Measurements from ENCODE around the gene URB2.

Gene URB2

DNA sequence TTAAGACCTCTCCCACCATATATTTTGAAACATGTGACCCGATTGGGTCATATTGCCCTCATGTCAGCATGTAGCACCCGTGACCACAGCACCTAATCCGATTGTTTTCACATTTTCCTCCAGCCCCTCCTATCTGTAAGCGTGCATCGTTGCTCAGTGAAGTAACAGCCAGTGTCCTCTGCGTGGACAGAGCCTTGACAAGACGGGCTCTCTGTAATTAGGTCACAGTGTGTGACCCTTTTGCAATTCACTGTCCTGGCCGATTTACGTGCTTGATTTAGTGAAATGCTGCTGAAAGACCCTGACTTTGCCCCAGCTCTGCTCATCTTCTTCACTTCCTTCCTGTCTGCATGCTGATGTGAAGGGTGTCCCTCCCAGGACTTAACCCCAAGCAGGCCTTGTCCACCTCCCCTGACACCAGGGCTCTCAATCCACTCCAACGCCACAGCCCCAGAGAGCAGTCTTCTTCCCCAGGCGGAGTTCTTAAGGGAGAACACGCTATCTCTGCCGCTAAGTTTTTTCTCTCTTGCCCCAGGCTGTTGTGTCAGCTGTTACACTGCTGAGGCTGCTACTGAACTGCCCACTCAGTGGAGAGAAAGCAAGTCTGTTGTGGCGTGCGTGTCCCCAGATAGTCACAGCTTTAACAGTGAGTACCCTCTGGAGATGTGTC is 19.4 kb downstream of the URB2 start:
- DNase-seq (ENCODE audit: low spot score): no peak

DNA sequence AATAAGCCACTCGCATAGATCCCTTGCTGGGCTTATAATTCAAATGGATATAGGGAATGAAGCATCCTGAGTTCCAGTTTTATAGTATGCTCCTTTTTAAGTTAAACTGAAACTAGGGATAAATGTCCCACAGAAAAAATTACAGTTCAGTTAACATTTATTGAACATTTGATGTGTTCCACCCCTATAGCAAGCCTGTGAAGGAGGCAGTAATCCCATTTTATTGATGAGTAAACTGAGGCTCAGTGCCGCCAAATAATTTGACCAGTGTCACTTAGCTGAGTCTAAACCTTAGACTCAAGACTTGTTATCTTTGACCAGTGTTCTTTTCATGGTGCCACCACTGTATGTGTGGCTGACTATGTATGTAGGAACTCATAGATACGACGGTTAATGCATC is 22.4 kb downstream of the URB2 start:
- no peak for DNase-seq (ENCODE audit: low spot score)

DNA sequence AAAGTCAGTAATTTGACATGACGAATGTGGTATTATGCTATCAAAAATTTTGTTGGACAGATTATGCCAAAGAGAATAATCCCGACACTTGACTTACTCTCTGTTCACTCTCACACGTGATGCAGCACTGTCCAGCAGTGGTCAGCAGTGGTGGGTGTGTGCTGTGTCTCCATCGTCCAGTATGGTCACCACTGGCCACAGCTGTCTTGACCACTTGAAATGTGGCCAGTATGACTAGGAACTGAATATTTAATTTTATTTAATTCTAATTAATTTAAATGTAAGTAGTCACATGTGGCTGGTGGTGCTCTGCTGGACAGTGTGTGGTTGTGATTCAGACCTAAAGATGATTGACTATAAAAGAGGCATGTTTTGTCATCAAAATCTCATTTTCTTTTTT is 24.0 kb downstream of the URB2 start:
- DNase-seq (ENCODE audit: low spot score): no peak

DNA sequence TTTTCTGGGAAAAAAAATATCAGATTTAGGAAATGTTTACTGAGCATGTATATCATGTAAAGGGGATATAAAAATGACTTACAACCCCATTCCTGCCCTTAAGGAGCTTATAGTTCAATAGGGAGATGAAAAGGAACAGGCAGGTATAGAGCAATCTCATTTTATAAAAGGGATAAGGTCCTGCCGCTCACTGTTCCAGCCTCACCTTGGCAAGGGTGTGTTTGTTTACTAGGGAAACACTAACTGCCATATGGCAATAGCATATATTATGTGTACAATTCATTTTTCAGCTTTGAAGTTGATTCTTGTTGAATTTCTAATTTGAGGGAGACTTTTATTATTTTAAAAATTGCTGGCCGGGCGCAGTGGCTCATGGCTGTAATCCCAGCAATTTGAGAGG is 25.5 kb downstream of the URB2 start:
- DNase-seq (ENCODE audit: low spot score): no peak

DNA sequence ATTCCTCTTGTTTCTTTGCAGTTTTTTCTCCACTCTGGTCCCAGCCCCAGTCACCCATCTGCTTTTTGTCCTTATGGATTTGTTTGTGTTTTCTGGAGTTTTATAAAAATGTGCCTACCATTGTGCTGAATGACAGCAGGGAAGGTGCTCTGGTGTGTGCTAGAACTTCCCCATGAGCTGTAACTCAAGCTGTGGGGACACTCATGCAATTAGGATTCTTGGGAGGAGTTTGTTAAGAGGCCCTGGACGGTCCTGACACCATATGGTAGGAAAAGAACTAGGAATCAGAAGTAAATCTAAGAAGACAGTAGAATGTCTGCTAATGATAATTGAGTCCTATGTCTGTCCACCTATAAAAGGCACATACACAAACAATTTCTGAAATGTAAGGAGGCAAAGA is 27.4 kb downstream of the URB2 start:
- no peak for DNase-seq (ENCODE audit: low spot score)

DNA sequence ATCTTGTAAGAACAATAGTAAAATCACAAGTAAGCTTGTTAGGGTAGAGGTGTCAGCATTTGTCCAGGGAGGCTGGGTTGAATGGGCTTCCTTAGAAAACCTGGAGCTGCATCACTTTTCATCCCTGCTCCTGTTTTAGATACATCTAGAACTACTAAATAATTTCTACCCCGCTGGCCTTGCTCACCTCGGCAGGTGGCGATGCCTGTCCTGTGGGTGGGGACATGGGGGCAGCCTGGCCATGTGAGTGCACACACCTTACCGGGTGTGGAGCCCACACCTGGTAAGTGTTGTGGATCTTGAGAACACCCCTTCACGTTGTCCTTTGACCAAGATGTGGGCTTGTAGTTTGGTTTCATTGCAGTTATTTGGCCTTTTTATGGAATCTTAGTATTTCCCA is 29.7 kb downstream of the URB2 start:
- DNase-seq (ENCODE audit: low spot score): no peak

DNA sequence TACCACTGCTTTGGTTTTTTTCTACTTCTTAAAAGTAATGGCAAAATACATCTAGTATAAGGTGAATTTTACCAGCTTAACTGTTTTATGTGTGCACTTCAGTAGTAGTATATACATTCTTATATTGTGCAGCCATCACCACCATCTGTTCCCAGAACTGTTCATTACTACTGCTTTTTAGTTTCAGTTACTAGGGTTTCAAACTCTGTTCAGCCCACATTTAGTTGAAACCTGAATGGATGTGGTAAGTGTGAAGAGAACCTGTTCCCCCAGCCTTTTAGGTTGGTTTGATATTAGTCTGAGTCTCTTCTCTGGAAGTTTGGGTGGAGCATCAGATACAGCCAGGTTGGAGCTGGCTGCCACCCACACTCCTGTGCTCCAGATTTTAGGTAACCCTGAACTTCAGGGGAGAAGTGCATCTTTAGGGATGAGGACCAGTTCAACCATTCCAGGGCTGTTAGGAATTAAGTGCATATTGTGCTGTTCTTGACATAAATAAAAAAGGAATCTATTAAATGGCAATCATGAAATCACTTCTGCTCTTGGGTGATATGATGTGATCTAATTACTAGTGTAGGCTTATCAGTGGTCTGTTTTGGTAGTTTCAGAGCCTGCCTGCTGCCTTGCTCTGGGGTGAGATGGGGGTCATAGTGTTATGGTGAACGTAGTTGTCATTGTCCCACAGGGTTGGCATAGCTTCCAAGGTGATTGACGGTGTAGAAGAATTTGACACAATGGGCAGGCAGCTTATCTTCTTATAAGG is 32.1 kb downstream of the URB2 start:
- no peak for DNase-seq (ENCODE audit: low spot score)

DNA sequence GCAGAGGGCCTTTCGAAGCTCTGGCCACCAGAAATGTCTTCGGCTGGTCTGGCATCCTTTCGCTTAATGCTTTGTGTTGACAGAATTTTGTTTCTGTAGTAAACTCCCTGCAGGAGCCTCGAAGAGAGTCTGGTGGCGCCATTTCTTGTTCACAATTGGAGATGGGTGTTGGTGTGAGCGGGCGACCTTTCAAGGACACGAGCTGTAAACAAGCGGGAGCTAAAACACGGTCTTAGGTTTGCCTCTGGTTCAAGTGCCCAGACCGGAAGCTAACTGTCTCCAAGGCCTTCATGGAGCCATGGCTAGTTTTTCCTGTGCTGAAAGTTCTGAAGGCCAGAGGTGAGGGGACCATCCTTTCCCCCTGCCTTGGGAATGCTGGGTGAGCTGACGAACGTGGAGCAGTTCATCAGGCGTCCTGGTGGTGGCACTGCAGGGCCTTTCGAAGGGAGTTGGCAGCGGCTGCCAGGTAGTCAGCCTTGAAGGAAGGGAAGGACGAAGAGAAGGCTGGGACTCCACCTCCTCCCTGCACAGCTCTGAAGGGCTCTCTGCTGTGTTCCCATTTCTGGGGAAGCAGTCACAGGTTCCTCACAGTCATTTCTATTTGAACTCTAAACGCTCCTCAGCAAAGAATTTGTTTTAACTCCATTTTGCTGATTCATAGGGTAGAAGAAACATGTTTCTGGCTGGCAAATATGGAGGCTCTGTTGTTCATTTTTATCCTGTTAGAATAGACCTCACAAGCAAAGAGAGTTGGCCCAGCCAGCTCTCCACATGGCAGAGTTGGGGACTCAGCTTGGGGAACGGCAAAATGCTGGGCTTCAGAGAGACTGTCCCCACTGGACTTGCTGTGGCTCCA is 35.2 kb downstream of the URB2 start:
- DNase-seq (ENCODE audit: low spot score): peak; percentile 79

DNA sequence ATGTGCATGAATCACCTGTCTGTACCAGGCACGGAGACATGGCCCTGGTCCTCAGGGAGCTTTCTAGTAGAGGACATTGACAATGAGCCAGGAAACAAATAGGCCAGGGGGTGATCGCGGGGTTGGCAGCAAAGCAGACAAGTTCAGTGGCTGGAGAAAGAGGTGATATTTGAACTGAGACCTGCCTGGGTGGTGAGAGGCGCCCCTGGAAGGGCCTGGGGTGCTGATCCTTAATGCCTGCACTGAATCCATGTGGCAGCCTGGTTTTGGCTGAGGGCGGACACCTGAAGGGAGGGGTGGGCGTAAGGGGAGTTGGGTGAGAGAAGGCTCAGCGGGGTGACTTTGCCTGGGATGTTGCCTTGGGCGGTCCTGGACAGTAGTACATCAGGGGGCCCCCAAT is 35.9 kb downstream of the URB2 start:
- DNase-seq (ENCODE audit: low spot score): no peak

DNA sequence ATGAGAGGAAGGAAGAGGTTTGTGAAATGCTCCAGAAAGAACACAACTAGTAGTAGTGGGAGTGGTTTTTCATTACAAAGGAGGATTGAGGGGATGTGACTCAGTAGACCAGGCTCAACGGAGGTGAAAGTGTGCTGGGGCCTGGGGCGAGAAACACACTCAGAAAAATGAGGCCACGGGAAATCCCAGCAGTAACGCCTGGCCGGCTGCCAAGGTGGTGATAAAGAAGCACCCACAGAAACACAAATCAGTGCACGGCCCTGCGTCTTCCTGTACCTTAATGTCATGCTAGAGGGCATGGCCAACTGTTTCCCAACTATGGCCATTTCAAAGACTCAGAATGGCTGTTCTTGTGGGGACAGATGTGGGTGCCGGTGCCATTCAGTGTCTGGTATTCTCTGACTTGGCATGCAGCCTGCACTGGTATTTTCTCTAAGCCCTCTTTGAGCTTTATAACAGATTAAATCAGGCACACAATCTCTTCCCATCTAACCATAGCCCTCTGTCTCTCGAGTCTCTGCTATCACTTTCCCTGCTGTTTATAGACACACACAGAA is 38.2 kb downstream of the URB2 start:
- no peak for DNase-seq (ENCODE audit: low spot score)

DNA sequence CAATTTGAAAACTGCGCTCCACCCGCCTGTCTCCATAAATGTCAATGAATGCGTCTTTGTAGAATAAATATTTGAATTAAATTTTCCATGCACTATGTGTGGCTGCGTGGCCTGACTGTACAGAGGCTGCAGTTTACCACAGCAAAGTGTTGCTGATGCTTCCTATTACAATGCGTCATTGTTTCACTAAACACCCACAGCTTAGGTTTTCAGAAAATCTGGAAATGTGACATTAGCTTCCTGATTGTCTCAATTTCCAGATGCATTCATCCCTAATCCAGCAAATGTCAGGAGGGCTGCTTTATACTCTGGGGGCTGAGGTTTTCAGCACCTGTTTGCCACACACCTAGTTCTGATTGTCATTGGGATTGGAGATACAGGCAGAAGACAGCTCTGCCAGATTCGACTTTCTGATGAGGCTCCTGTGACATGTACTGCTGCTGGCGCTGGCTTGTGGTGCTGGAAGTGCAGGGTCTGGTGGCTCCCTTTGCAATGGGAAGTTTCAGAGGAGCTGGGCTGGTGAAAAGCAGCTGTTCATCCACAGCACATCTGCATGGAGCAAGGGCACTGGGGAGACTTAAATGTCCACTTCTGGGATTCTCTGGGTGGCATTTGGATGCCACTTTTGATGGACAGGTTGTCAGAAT is 40.0 kb downstream of the URB2 start:
- no peak for DNase-seq (ENCODE audit: low spot score)

DNA sequence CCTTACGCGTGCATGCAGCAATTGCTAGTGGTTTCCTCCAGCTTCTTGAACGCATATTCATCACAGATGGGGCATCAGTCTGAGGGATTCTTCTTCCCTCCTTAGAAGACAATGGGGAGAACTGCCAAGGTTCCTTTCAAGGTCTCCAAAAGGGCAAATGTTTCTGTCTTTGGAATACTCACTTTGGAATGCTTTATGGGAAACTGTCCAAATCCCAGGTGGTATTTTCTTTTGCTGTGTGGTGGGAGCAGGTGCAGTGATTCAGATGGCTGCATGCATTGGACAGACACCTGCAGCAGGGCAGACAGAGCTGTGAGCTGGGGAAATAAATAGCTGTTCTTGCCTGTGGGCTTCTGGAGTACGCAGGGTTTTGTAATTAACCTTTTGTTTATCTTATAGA is 40.5 kb downstream of the URB2 start:
- no peak for DNase-seq (ENCODE audit: low spot score)

DNA sequence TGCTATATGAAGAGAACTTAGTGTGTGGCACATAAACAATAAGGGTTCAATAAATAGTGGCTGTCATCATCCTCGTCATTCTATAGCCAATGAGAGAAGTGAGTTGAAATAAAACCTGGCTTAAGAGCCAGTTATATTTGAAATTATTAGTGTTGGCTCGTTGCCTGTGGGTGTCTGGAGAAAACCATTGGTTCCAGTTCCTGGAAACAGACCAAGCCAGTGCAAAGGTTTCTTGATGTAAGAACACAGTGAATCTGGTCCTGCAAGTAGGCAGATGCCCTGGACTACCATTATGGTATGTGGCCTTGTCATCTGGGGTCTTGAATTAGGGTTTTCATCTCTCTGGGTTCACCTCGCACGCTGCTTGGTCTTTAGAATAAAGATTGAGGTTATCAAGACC is 43.3 kb downstream of the URB2 start:
- DNase-seq (ENCODE audit: low spot score): no peak

DNA sequence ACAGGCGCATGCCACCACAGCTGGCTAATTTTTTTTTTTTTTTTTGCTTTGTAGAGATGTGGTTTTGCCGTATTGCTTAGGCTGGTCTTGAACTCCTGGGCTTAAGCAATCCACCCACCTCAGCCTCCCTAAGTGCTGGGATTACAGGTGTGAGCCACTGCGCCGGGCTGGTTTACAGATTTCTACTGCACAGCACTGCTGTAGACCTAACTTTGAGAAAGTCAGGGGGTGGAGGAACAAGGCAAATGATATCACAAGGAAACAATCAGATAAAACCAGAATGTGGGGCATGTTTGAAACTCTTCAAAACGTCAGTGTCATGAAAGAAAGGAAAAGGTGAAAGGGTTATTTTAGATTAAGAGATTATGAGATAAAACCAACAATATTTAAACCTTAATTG is 45.3 kb downstream of the URB2 start:
- DNase-seq (ENCODE audit: low spot score): no peak

DNA sequence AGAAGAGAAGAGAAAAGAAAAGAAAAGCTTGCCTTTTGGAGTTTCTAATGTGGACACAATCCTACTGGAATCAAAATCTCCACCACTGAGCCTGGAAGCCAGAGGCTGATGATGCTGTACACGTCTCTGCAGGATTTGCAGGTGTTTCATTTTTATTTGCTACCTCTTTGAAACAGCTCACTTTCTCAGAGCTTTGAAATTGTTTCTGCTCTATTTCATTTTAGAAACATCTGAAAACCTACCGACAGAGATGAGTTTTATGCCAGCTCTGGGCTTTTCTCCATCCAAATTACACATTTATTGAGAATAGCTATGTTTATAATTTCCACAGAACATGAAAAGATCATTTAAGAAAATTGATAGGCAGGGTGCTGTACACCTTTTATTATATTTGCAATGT is 46.2 kb downstream of the URB2 start:
- DNase-seq (ENCODE audit: low spot score): no peak

DNA sequence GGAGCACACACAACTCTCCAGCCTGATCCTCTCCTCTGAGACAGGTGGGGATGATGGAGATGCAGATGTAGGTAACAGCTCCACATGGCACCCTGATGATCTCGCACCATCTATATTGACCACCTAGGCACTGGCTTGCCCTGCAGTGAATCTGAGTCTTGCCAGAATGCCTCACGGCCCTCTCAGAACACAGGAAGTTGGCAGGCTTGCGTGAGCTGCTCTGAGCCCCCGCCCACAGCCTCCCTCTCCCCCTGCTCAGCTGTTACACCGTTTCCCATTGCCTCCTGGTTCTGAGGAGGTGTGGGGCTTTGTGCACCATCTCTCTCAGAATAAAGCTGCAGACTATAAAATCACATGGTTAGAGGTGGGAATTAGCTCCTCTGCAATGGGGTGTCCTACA is 48.0 kb downstream of the URB2 start:
- DNase-seq (ENCODE audit: low spot score): no peak

DNA sequence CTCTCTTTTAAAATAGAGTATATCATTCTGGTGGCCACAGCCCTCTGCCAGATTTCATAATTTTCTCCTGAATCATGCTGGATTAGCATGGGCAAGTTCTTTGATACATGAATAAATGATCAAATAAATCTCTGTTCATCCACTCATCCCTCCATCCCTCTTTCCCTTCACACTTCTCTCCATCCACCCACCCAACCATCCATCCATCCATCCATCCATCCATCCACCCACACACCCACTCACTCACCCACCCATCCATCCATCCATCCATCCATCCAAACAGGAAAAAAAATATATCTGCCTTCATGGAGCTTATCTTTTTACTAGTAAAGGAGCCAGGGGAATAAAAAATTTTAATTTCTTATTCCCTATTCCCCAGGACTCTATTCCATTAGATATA is 49.3 kb downstream of the URB2 start:
- no peak for DNase-seq (ENCODE audit: low spot score)

DNA sequence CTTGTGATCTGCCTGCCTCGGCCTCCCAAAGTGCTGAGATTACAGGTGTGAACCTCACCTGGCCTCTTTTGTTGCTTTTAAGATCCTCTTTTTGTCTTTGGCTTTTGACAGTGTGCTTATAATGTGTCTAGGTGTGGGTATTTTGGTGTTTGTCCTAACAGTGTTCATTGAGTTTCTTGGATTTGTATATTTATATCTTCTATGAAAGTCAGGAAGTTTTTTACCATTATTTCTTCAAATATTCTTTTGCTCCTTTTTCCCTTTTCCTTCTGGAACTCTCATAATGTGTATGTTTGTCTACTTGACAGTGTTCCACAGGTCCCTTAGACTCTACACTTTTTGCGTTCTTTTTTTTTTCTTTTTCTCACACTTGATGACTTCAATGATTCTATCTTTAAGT is 59.1 kb downstream of the URB2 start:
- DNase-seq (ENCODE audit: low spot score): no peak

DNA sequence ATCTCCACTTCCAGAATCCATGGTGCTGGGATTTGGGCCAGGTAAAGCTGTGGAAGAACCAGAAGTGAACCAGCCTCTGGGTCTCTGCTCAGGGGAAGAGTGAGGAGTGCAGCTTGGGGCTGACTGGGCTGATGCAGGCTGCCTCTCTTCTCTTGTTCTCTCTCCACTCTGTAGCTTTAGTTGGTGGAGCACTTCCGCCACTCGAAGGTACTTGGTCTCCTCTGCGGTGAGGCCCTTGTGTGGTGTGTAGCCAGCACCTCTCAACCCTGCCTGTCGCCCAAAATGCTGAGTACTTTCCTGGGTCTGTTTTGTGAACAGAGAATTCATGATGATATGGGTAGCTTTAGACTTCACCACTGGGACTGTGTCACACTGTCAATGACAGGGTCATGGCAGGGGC is 63.2 kb downstream of the URB2 start:
- no peak for DNase-seq (ENCODE audit: low spot score)

DNA sequence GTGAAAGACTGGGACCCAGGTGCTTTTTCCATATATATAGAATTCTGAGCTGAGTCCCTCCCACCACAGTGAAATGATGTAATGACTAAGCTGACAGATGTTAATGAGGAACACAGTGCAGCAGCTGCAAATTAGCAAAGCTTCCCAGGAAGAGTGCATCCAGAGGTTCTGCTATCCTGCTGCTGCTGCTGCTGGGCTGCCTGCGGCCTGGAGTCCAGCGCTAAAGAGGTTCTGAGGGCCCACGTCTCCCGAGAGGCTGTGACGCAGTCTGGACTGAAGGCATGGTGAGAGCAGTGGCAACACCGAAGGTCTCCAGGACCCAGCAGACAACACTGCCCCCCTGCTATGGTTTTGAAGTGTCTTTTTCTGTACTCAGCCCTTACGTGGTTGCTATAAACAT is 63.9 kb downstream of the URB2 start:
- DNase-seq (ENCODE audit: low spot score): no peak

DNA sequence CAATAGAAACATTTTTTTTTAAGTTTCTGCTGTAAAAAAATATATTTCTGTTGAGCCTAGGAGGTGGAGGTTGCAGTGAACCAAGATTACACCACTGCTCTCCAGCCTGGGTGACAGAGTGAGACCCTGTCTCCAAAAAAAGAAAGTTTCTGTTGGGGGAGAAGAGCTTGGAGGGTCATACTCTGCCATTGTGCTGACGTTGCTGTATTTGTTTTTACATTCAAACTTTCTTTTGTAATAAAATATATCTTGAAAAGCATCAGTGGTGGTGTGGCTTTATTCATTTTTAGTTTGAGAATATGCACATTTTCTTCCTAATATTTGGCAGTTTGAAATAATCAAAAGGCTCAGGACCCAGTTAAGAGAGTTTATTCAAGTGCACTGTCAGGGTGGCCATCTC is 64.6 kb downstream of the URB2 start:
- DNase-seq (ENCODE audit: low spot score): no peak

DNA sequence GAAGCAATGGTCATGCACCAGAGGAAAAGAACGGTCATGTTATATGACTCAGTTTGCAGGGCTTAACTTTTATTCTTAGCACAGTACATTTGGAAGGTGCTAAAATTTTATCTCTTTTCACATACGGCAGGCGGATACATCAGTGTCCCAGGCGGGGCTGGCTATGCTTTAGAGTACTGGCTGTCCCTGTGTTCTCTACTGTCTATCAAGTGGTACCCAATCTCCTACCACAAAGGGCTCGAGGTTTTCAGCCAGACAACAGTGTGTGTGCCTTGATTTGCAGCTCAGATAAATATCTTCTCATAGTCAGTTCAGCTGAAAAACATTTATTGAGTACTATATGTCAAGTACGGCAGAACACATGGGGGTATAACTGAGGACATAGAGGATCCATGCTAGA is 65.3 kb downstream of the URB2 start:
- no peak for DNase-seq (ENCODE audit: low spot score)

Measured in left forelimb (tissue), 1 donor.